Nephron (organoid): Measurements from ENCODE around the gene CACNA1H.

ENCODE experiments used
- H3K27ac Mint-ChIP-seq, 3 experiments: 2 replicates each; pipeline ENCODE4 v1.8.0; 2020; ENCODE audit warnings: mixed read lengths in 3 of 3, mild to moderate bottlenecking in 2 of 3, moderate library complexity in 1 of 3
- H3K27me3 Mint-ChIP-seq: 2 replicates; pipeline ENCODE4 v1.8.0; 2021; ENCODE audit warnings: low read depth, mild to moderate bottlenecking, moderate library complexity, mixed read lengths
- H3K36me3 Mint-ChIP-seq: 2 replicates; pipeline ENCODE4 v1.8.0; 2020; ENCODE audit warnings: low read depth, mixed read lengths
- H3K4me1 Mint-ChIP-seq: 2 replicates; pipeline ENCODE4 v1.8.0; 2020; ENCODE audit warnings: mixed read lengths
- H3K4me3 Mint-ChIP-seq, 3 experiments: 2 replicates each; pipeline ENCODE4 v1.8.0; 2020; ENCODE audit warnings: mild to moderate bottlenecking in 3 of 3, mixed read lengths in 3 of 3, moderate library complexity in 2 of 3
- H3K9me3 Mint-ChIP-seq: 2 replicates; pipeline ENCODE4 v1.8.0; 2020; ENCODE audit warnings: mixed read lengths
- CTCF ChIP-seq, 3 experiments: fragments of 200-600 bp; sonication (generic); IDR thresholded peaks; one replicate each; pipeline ENCODE4 v1.5.0; 2021; ENCODE audit warnings: antibody characterized with exemption in 3 of 3; ENCODE audit not compliant: unreplicated experiment in 3 of 3

The CACNA1H gene

GRCh38 chr16:1133810-1134520 lies 18.9 kb upstream of the CACNA1H start:
- Mint-ChIP-seq H3K4me1 (peaks cover 7% of the 10 kb centered on the region), H3K27me3 (peaks cover 16% of the 10 kb centered on the region), H3K4me3 (no peak overlapping the region), H3K36me3 (no peaks in the 10 kb centered on the region), H3K9me3 (no peaks in the 10 kb centered on the region), H3K27ac (no peak overlapping the region)
- TF ChIP-seq CTCF (IDR thresholded peaks at IDR 0.05; ENCODE audit: unreplicated experiment in 3 of 3) = no peak

GRCh38 chr16:1134776-1135458 lies 18.0 kb upstream of the CACNA1H start:
- Mint-ChIP-seq H3K27ac (no peak overlapping the region), H3K4me3 (no peak overlapping the region), H3K4me1 (peaks cover 7% of the 10 kb centered on the region), H3K27me3 (peaks cover 21% of the 10 kb centered on the region), H3K9me3 (no peaks in the 10 kb centered on the region), H3K36me3 (no peaks in the 10 kb centered on the region)
- TF ChIP-seq CTCF (IDR thresholded peaks at IDR 0.05; ENCODE audit: unreplicated experiment in 3 of 3) = no peak

GRCh38 chr16:1135459-1135825 lies 17.5 kb upstream of the CACNA1H start:
- Mint-ChIP-seq H3K4me1 (peaks cover 11% of the 10 kb centered on the region), H3K27me3 (peaks cover 26% of the 10 kb centered on the region), H3K36me3 (no peaks in the 10 kb centered on the region), H3K9me3 (no peaks in the 10 kb centered on the region), H3K4me3 (no peak overlapping the region), H3K27ac (peak overlapping the region in 1 of 3 experiments; percentile 52)
- TF ChIP-seq CTCF (IDR thresholded peaks at IDR 0.05; ENCODE audit: unreplicated experiment in 3 of 3) = no peak

- no peak overlapping the region for H3K4me3 Mint-ChIP-seq
- H3K4me1 Mint-ChIP-seq = peaks cover 11% of the 10 kb centered on the region
- no peak for TF ChIP-seq CTCF (IDR thresholded peaks at IDR 0.05; ENCODE audit: unreplicated experiment in 3 of 3)
- H3K27ac Mint-ChIP-seq = peak overlapping the region in 1 of 3 experiments; percentile 44
- no peaks in the 10 kb centered on the region for H3K9me3 Mint-ChIP-seq
- H3K36me3 Mint-ChIP-seq = no peaks in the 10 kb centered on the region
- peaks cover 35% of the 10 kb centered on the region for H3K27me3 Mint-ChIP-seq
Observed at GRCh38 chr16:1137604-1138003, 15.3 kb upstream of the CACNA1H start.

- peaks cover 50% of the 10 kb centered on the region for H3K27me3 Mint-ChIP-seq
- no peak for TF ChIP-seq CTCF (IDR thresholded peaks at IDR 0.05; ENCODE audit: unreplicated experiment in 3 of 3)
- H3K4me3 Mint-ChIP-seq = peak overlapping the region in 1 of 3 experiments; percentile 12
Observed at GRCh38 chr16:1140582-1141162, 12.2 kb upstream of the CACNA1H start.

More at GRCh38 chr16:1140582-1141162, 12.2 kb upstream of the CACNA1H start:
- Mint-ChIP-seq H3K27ac (peak overlapping the region in 2 of 3 experiments; percentile 73 to 76), H3K4me1 (peaks cover 15% of the 10 kb centered on the region), H3K36me3 (no peaks in the 10 kb centered on the region), H3K9me3 (no peaks in the 10 kb centered on the region)
